GM23338 (cell line): ENCODE results near the gene CGNL1. TPM values are rescaled to one million over a fixed set of nuclear protein-coding genes. Genes with fewer than 3 reads are reported as not detected.

ENCODE experiments used
- ATAC-seq: fragments of 200-7000 bp; cut with Tn5 transposase; 3 replicates; pipeline ENCODE4 v1.9.1; 2020
- DNase-seq: peaks from one replicate; pipeline ENCODE4 v3.0.0-alpha.2; 2015; ENCODE audit warnings: low spot score
- H2AFZ ChIP-seq: fragments of 200-600 bp; sonication (generic); 2 replicates; pipeline ENCODE4 v1.8.0; 2016; ENCODE audit warnings: antibody characterized with exemption, mild to moderate bottlenecking, moderate library complexity
- H3F3A ChIP-seq: fragments of 200-600 bp; sonication (generic); replicated peaks from 2 replicates; pipeline ENCODE4 v1.8.0; 2017; ENCODE audit warnings: antibody characterized with exemption, mixed run types, low read depth
- H3K27ac ChIP-seq: fragments of 200-600 bp; sonication (generic); 2 replicates; pipeline ENCODE4 v1.6.1; 2016; ENCODE audit warnings: low read depth
- H3K27me3 ChIP-seq: fragments of 200-600 bp; sonication (generic); 2 replicates; pipeline ENCODE4 v1.8.0; 2016; ENCODE audit warnings: mild to moderate bottlenecking, mixed run types, moderate library complexity; ENCODE audit not compliant: insufficient read depth
- H3K36me3 ChIP-seq: fragments of 200-600 bp; sonication (generic); 2 replicates; pipeline ENCODE4 v1.8.0; 2016; ENCODE audit warnings: mild to moderate bottlenecking; ENCODE audit not compliant: insufficient read depth
- H3K4me1 ChIP-seq: fragments of 200-600 bp; sonication (generic); 2 replicates; pipeline ENCODE4 v1.8.0; 2016; ENCODE audit warnings: mild to moderate bottlenecking, moderate library complexity; ENCODE audit not compliant: insufficient read depth
- H3K4me2 ChIP-seq: fragments of 200-600 bp; sonication (generic); 2 replicates; pipeline ENCODE4 v1.7.1; 2017; ENCODE audit warnings: mixed run types
- H3K4me3 ChIP-seq: fragments of 200-600 bp; sonication (generic); 2 replicates; pipeline ENCODE4 v1.6.1; 2016; ENCODE audit warnings: mixed run types
- H3K79me2 ChIP-seq: fragments of 200-600 bp; sonication (generic); replicated peaks from 2 replicates; pipeline ENCODE4 v1.8.0; 2017; ENCODE audit warnings: mild to moderate bottlenecking; ENCODE audit not compliant: insufficient read depth
- H3K9me2 ChIP-seq: fragments of 200-600 bp; sonication (generic); 2 replicates; pipeline ENCODE4 v1.8.0; 2017; ENCODE audit not compliant: insufficient read depth
- H4K20me1 ChIP-seq: fragments of 200-600 bp; sonication (generic); replicated peaks from 2 replicates; pipeline ENCODE4 v1.8.0; 2017; ENCODE audit warnings: mild to moderate bottlenecking; ENCODE audit not compliant: insufficient read depth
- H3K27ac Mint-ChIP-seq: 2 replicates; pipeline ENCODE4 v1.8.0; 2020; ENCODE audit warnings: inconsistent platforms, mild to moderate bottlenecking, moderate library complexity, mixed read lengths
- H3K27me3 Mint-ChIP-seq: 3 replicates; pipeline ENCODE4 v1.8.0; 2022; ENCODE audit warnings: low read depth, mild to moderate bottlenecking, moderate library complexity, mixed read lengths, inconsistent platforms; ENCODE audit not compliant: insufficient read depth, poor library complexity
- H3K36me3 Mint-ChIP-seq: 3 replicates; pipeline ENCODE4 v1.8.0; 2021; ENCODE audit warnings: low read depth, mild to moderate bottlenecking, inconsistent platforms, moderate library complexity, mixed read lengths
- H3K4me1 Mint-ChIP-seq: 3 replicates; pipeline ENCODE4 v1.8.0; 2020; ENCODE audit warnings: mild to moderate bottlenecking, inconsistent platforms, mixed read lengths
- H3K4me3 Mint-ChIP-seq: 3 replicates; pipeline ENCODE4 v1.8.0; 2021; ENCODE audit warnings: moderate library complexity, mild to moderate bottlenecking, inconsistent platforms, mixed read lengths
- H3K9me3 Mint-ChIP-seq: 3 replicates; pipeline ENCODE4 v1.8.0; 2020; ENCODE audit warnings: moderate library complexity, mild to moderate bottlenecking, inconsistent platforms, mixed read lengths
- CREB1 ChIP-seq: fragments of 250-450 bp; sonication (Bioruptor Pico); IDR thresholded peaks from 2 replicates; pipeline ENCODE4 v1.5.0; 2020; ENCODE audit warnings: low read depth, mild to moderate bottlenecking, moderate library complexity
- CTCF ChIP-seq, 2 experiments: fragments of 200-600 bp in 1 of 2; sonication (generic) in 1 of 2; conservative IDR thresholded peaks; 2 replicates each; pipeline versions ENCODE4 v1.5.1 to v1.6.1; 2016 to 2017; ENCODE audit warnings: antibody characterized with exemption in 2 of 2, low read depth in 2 of 2, mild to moderate bottlenecking in 2 of 2, moderate library complexity in 1 of 2
- ETS1 ChIP-seq: IDR thresholded peaks from 2 replicates; pipeline ENCODE4 v1.6.1; 2016; ENCODE audit warnings: antibody characterized with exemption
- EZH2 ChIP-seq: fragments of 200-600 bp; sonication (generic); IDR thresholded peaks from one replicate; pipeline ENCODE4 v1.8.0; 2017; ENCODE audit warnings: antibody characterized with exemption, mild to moderate bottlenecking, low read depth; ENCODE audit not compliant: unreplicated experiment
- EZH2phosphoT487 ChIP-seq: fragments of 200-600 bp; sonication (generic); IDR thresholded peaks from one replicate; pipeline ENCODE4 v1.8.1; 2018; ENCODE audit warnings: antibody characterized with exemption; ENCODE audit not compliant: unreplicated experiment
- JUNB ChIP-seq: IDR thresholded peaks from one replicate; pipeline ENCODE4 v1.6.1; 2016; ENCODE audit warnings: antibody characterized with exemption; ENCODE audit not compliant: unreplicated experiment
- NANOG ChIP-seq: IDR thresholded peaks from 2 replicates; pipeline ENCODE4 v1.6.1; 2016; ENCODE audit warnings: antibody characterized with exemption, borderline replicate concordance
- REST ChIP-seq: IDR thresholded peaks from one replicate; pipeline ENCODE4 v1.6.1; 2018; ENCODE audit warnings: antibody characterized with exemption; ENCODE audit not compliant: unreplicated experiment
- STAT1 ChIP-seq: IDR thresholded peaks from one replicate; pipeline ENCODE4 v1.6.1; 2016; ENCODE audit warnings: antibody characterized with exemption; ENCODE audit not compliant: unreplicated experiment
- ZNF114 ChIP-seq: fragments of 250-450 bp; sonication (Bioruptor Pico); IDR thresholded peaks from 2 replicates; pipeline ENCODE4 v1.5.0; 2020; ENCODE audit warnings: mild to moderate bottlenecking, moderate library complexity
- polyA plus RNA-seq: library from polyadenylated mRNA; unstranded; fragments of >200 nt; fragmentation: Nextera tagmentation; extraction: Ambion mirVana; gene quantifications from 2 replicates; pipeline ENCODE4 v1.2.1, GENCODE V29; 2016
- total RNA-seq: library from RNA; depleted of rRNA; stranded (reverse); fragments of >200 nt; shearing (Covaris generic); gene quantifications from 2 replicates; pipeline ENCODE4 v1.2.3, GENCODE V29; 2014

CGNL1 gene
- total and polyA plus RNA-seq, 2 experiments from 2014 or later, result 20.0 to 57.8 TPM

GRCh38 chr15:57568299-57568698, 192.0 kb downstream of the CGNL1 start:
- peaks cover 1% of the 10 kb centered on the region for H3K27me3 Mint-ChIP-seq
- Histone ChIP-seq H3K4me1 (peaks cover 7% of the 10 kb centered on the region; the same call in 1 of the 2 replicates), H3K27ac (no peak overlapping the region), H3F3A (no peaks in the 10 kb centered on the region), H3K4me3 (no peak overlapping the region), H4K20me1 (no peaks in the 10 kb centered on the region), H3K79me2 (no peaks in the 10 kb centered on the region), H3K36me3 (no peaks in the 10 kb centered on the region), H3K9me2 (no peaks in the 10 kb centered on the region), H3K4me2 (no peak overlapping the region), H2AFZ (no peak overlapping the region), H3K27me3 (no peaks in the 10 kb centered on the region)
- H3K4me1 Mint-ChIP-seq, result peaks cover 15% of the 10 kb centered on the region
- H3K9me3 Mint-ChIP-seq, result no peaks in the 10 kb centered on the region
- DNase-seq (no peak), ATAC-seq (no peak)
- H3K27ac Mint-ChIP-seq, result no peak overlapping the region
- H3K36me3 Mint-ChIP-seq, result no peaks in the 10 kb centered on the region
- no peak overlapping the region for H3K4me3 Mint-ChIP-seq
- no peak for TF ChIP-seq ZNF114 (CRISPR knock-in tag)
- no peak for TF ChIP-seq STAT1
- TF ChIP-seq ETS1, result no peak

- H3K4me3 Mint-ChIP-seq, result no peak overlapping the region
Observed at GRCh38 chr15:57570340-57570739, 194.0 kb downstream of the CGNL1 start.

More at GRCh38 chr15:57570340-57570739, 194.0 kb downstream of the CGNL1 start:
- Mint-ChIP-seq H3K9me3 (no peaks in the 10 kb centered on the region), H3K27ac (no peak overlapping the region), H3K36me3 (no peaks in the 10 kb centered on the region), H3K27me3 (no peaks in the 10 kb centered on the region), H3K4me1 (peaks cover 12% of the 10 kb centered on the region)
- H3F3A ChIP-seq, result no peaks in the 10 kb centered on the region
- no peak overlapping the region for H3K27ac ChIP-seq
- no peak for TF ChIP-seq REST
- no peak for TF ChIP-seq ZNF114 (CRISPR knock-in tag)
- TF ChIP-seq CTCF (conservative IDR thresholded peaks at IDR 0.05; ENCODE audit: low read depth in 2 of 2), result no peak
- no peak for TF ChIP-seq CREB1 (CRISPR knock-in tag)
- no peak for TF ChIP-seq NANOG
- no peak for TF ChIP-seq EZH2phosphoT487
- no peak for TF ChIP-seq ETS1
- no peak for TF ChIP-seq STAT1
- no peak for TF ChIP-seq EZH2
- no peak for TF ChIP-seq JUNB
- H3K4me2 ChIP-seq, result no peak overlapping the region
- no peaks in the 10 kb centered on the region for H3K27me3 ChIP-seq
- H4K20me1 ChIP-seq, result no peaks in the 10 kb centered on the region
- H3K36me3 ChIP-seq, result no peaks in the 10 kb centered on the region
- H3K9me2 ChIP-seq, result no peaks in the 10 kb centered on the region; the same call in 1 of the 2 replicates
- no peaks in the 10 kb centered on the region for H3K79me2 ChIP-seq
- H3K4me1 ChIP-seq, result peaks cover 6% of the 10 kb centered on the region; the same call in 1 of the 2 replicates
- peak; percentile 35 for DNase-seq
- no peak overlapping the region for H3K4me3 ChIP-seq
- H2AFZ ChIP-seq, result no peak overlapping the region
- ATAC-seq, result peak; percentile 60
